IMR-90 (cell line): ENCODE measurements around the gene HSD11B1L. TPM values are rescaled to one million over a fixed set of nuclear protein-coding genes. Genes with fewer than 3 reads are reported as not detected.

ENCODE experiments used
- ATAC-seq: fragments of 200-7000 bp; cut with Tn5 transposase; 2 replicates; pipeline ENCODE4 v1.9.1; 2020; ENCODE audit warnings: low read depth, mild to moderate bottlenecking, moderate library complexity
- BruUV-seq: library from RNA; stranded (reverse); fragments of 400-500 nt; replicated peaks from 2 replicates; lab custom pipeline; 2021; lab: Mats Ljungman, UMichigan
- CTCF ChIA-PET: fragments of 300-600 bp; formaldehyde crosslinking; extraction: SDS; loops from one replicate; lab custom pipeline; 2021; ENCODE audit warnings: antibody characterized with exemption; lab: Yijun Ruan, JAX
- POLR2A ChIA-PET: fragments of 300-600 bp; sonication (Branson Sonifier 250); formaldehyde crosslinking; loops from one replicate; lab custom pipeline; 2022; ENCODE audit warnings: antibody characterized with exemption; ENCODE audit not compliant: unreplicated experiment; lab: Charles Lee
- DNase-seq: peaks from one replicate; pipeline ENCODE4 v3.0.0; 2013
- H2AFZ ChIP-seq: replicated peaks from 2 replicates; pipeline ENCODE3; 2013; ENCODE audit warnings: low read length, mild to moderate bottlenecking; ENCODE audit not compliant: poor library complexity
- H2AK5ac ChIP-seq: 2 replicates; pipeline ENCODE4 v1.6.1; 2013; ENCODE audit warnings: low read depth, low read length, inconsistent platforms
- H2AK9ac ChIP-seq: replicated peaks from 2 replicates; pipeline ENCODE3; 2013; ENCODE audit warnings: mild to moderate bottlenecking, low read depth, low read length, moderate library complexity; ENCODE audit not compliant: poor library complexity
- H2BK120ac ChIP-seq: 2 replicates; pipeline ENCODE4 v1.6.1; 2013; ENCODE audit warnings: low read depth, low read length, inconsistent platforms
- H2BK15ac ChIP-seq: 3 replicates; pipeline ENCODE4 v1.6.1; 2013; ENCODE audit warnings: low read depth, low read length, inconsistent platforms
- H2BK20ac ChIP-seq: 2 replicates; pipeline ENCODE4 v1.6.1; 2013; ENCODE audit warnings: low read depth, mild to moderate bottlenecking, inconsistent platforms, low read length, moderate library complexity
- H2BK5ac ChIP-seq: 2 replicates; pipeline ENCODE4 v1.6.1; 2013; ENCODE audit warnings: mild to moderate bottlenecking, low read depth, low read length, inconsistent platforms; ENCODE audit not compliant: poor library complexity, severe bottlenecking
- H3K14ac ChIP-seq: replicated peaks from 2 replicates; pipeline ENCODE4 v1.6.1; 2013; ENCODE audit warnings: low read depth, low read length, inconsistent platforms
- H3K18ac ChIP-seq: 2 replicates; pipeline ENCODE4 v1.6.1; 2013; ENCODE audit warnings: low read depth, low read length, control low read depth
- H3K23ac ChIP-seq: 2 replicates; pipeline ENCODE4 v1.6.1; 2013; ENCODE audit warnings: low read depth, low read length, inconsistent platforms
- H3K27ac ChIP-seq: 2 replicates; pipeline ENCODE4 v1.5.1; 2013; ENCODE audit warnings: mild to moderate bottlenecking, control low read depth, low read length; ENCODE audit not compliant: insufficient read depth
- H3K27me3 ChIP-seq: 2 replicates; pipeline ENCODE4 v1.6.1; 2013; ENCODE audit warnings: low read length; ENCODE audit not compliant: control insufficient read depth, insufficient read depth
- H3K36me3 ChIP-seq: 2 replicates; pipeline ENCODE4 v1.6.1; 2013; ENCODE audit warnings: low read length, mixed read lengths; ENCODE audit not compliant: control insufficient read depth, insufficient read depth
- H3K4ac ChIP-seq: 2 replicates; pipeline ENCODE4 v1.6.1; 2013; ENCODE audit warnings: low read depth, low read length, inconsistent platforms
- H3K4me1 ChIP-seq: 2 replicates; pipeline ENCODE4 v1.6.1; 2013; ENCODE audit warnings: low read length, mixed read lengths; ENCODE audit not compliant: control insufficient read depth, insufficient read depth
- H3K4me2 ChIP-seq: 2 replicates; pipeline ENCODE4 v1.6.1; 2013; ENCODE audit warnings: low read depth, mild to moderate bottlenecking, control low read depth, low read length, moderate library complexity
- H3K4me3 ChIP-seq: 2 replicates; pipeline ENCODE4 v1.5.1; 2013; ENCODE audit warnings: low read depth, mild to moderate bottlenecking, control low read depth, low read length, moderate library complexity; ENCODE audit not compliant: insufficient read depth
- H3K56ac ChIP-seq: 2 replicates; pipeline ENCODE4 v1.6.1; 2013; ENCODE audit warnings: low read length, inconsistent platforms; ENCODE audit not compliant: insufficient read depth; ENCODE audit errors: extremely low read depth
- H3K79me1 ChIP-seq, 2 experiments: 2 replicates each; pipeline ENCODE4 v1.6.1; 2013; ENCODE audit warnings: low read length in 2 of 2, inconsistent platforms in 1 of 2, low read depth in 1 of 2
- H3K9ac ChIP-seq: 2 replicates; pipeline ENCODE4 v1.6.1; 2013; ENCODE audit warnings: low read depth, low read length, control low read depth
- H3K9me1 ChIP-seq: 2 replicates; pipeline ENCODE4 v1.6.1; 2013; ENCODE audit warnings: low read length, inconsistent platforms; ENCODE audit not compliant: insufficient read depth
- H3K9me3 ChIP-seq: 2 replicates; pipeline ENCODE4 v1.6.1; 2013; ENCODE audit warnings: low read length; ENCODE audit not compliant: control insufficient read depth, insufficient read depth
- H4K20me1 ChIP-seq: 2 replicates; pipeline ENCODE4 v1.6.1; 2013; ENCODE audit warnings: low read length, inconsistent platforms; ENCODE audit not compliant: insufficient read depth
- H4K5ac ChIP-seq: 2 replicates; pipeline ENCODE4 v1.6.1; 2013; ENCODE audit warnings: mild to moderate bottlenecking, low read depth, low read length, control low read depth
- H4K8ac ChIP-seq, 2 experiments: 2 replicates each; pipeline ENCODE4 v1.6.1; 2013; ENCODE audit warnings: low read depth in 2 of 2, low read length in 2 of 2, control low read depth in 1 of 2, inconsistent platforms in 1 of 2
- H4K91ac ChIP-seq: 2 replicates; pipeline ENCODE4 v1.6.1; 2013; ENCODE audit warnings: low read depth, low read length, inconsistent platforms; ENCODE audit not compliant: insufficient read depth
- BHLHE40 ChIP-seq: fragments of 150-350 bp; IDR thresholded peaks from 2 replicates; pipeline ENCODE4 v1.6.1; 2016; ENCODE audit warnings: mild to moderate bottlenecking, low read depth, low read length
- CEBPB ChIP-seq: IDR thresholded peaks from 2 replicates; pipeline ENCODE4 v1.6.1; 2012; ENCODE audit warnings: low read depth, low read length, improper control_type of control experiment
- FOS ChIP-seq: fragments of 150-350 bp; IDR thresholded peaks from 2 replicates; pipeline ENCODE4 v1.6.1; 2016; ENCODE audit warnings: low read depth, low read length
- MAFK ChIP-seq: IDR thresholded peaks from 2 replicates; pipeline ENCODE4 v1.6.1; 2012; ENCODE audit warnings: low read depth, low read length, improper control_type of control experiment
- MAZ ChIP-seq: IDR thresholded peaks from 2 replicates; pipeline ENCODE4 v1.6.1; 2012; ENCODE audit warnings: low read depth, mild to moderate bottlenecking, low read length, improper control_type of control experiment, moderate library complexity, borderline replicate concordance
- MXI1 ChIP-seq: IDR thresholded peaks from 2 replicates; pipeline ENCODE4 v1.6.1; 2012; ENCODE audit warnings: low read depth, mild to moderate bottlenecking, low read length, moderate library complexity, borderline replicate concordance
- NFE2L2 ChIP-seq: fragments of 150-350 bp; IDR thresholded peaks from 2 replicates; pipeline ENCODE4 v1.6.1; 2016; ENCODE audit warnings: low read depth, mild to moderate bottlenecking, low read length
- POLR2A ChIP-seq: IDR thresholded peaks from 2 replicates; pipeline ENCODE4 v1.6.1; 2012; ENCODE audit warnings: mild to moderate bottlenecking, low read depth, low read length
- RAD21 ChIP-seq: IDR thresholded peaks from 2 replicates; pipeline ENCODE4 v1.6.1; 2012; ENCODE audit warnings: low read length, improper control_type of control experiment
- RCOR1 ChIP-seq: IDR thresholded peaks from 2 replicates; pipeline ENCODE4 v1.6.1; 2012; ENCODE audit warnings: mild to moderate bottlenecking, low read length, improper control_type of control experiment; ENCODE audit not compliant: insufficient replicate concordance
- RFX5 ChIP-seq: IDR thresholded peaks from 2 replicates; pipeline ENCODE4 v1.8.0; 2012; ENCODE audit warnings: low read depth, mild to moderate bottlenecking, low read length, moderate library complexity
- SMC3 ChIP-seq: fragments of 150-350 bp; IDR thresholded peaks from 2 replicates; pipeline ENCODE4 v1.6.1; 2016; ENCODE audit warnings: low read depth, mild to moderate bottlenecking, antibody characterized with exemption, low read length, moderate library complexity
- WGBS, 2 experiments: methylation state at CpG; one replicate each; pipeline versions ENCODE4 v1.1.5 to v1.1.7; 2013; ENCODE audit warnings: missing lambda C conversion rate in 2 of 2; ENCODE audit not compliant: insufficient read length in 1 of 2; ENCODE audit errors: extremely low coverage in 2 of 2; 5-methylcytosine and 5-hydroxymethylcytosine counted together
- dilution Hi-C: fragments of 300-500 bp; cut with HindIII; formaldehyde crosslinking; loops from one replicate; pipeline ENCODE4 v1.14.3; 2018; ENCODE audit warnings: low sequenced_read_pairs; ENCODE audit not compliant: unreplicated experiment
- in situ Hi-C: fragments of 300-500 bp; cut with MboI; formaldehyde crosslinking; loops from 3 replicates; pipeline ENCODE4 v1.14.3; 2019; ENCODE audit warnings: low sequenced_read_pairs, inconsistent platforms, mixed read lengths
- intact Hi-C: fragments of 100-400 bp; cut with micrococcal nuclease; formaldehyde crosslinking; loops from 2 replicates; pipeline ENCODE4 v1.10.0; 2022
- polyA plus RNA-seq, 3 experiments: library from polyadenylated mRNA; depleted of rRNA; stranded (reverse); fragments of >200 nt; gene quantifications; 2 replicates each; pipeline ENCODE4 v1.2.3, GENCODE V29; 2012; ENCODE audit warnings: low replicate concordance in 1 of 3
- total RNA-seq: library from RNA; depleted of rRNA; stranded (reverse); fragments of >200 nt; gene quantifications from 2 replicates; pipeline ENCODE4 v1.2.3, GENCODE V29; 2012
- TF ChIP-seq, protein P1 (sequence below): conservative IDR thresholded peaks from 2 replicates; pipeline ENCODE4 v1.5.1; 2012; ENCODE audit warnings: mild to moderate bottlenecking, low read depth, low read length, improper control_type of control experiment
- TF ChIP-seq, protein P2 (sequence below): fragments of 150-350 bp; IDR thresholded peaks from 2 replicates; pipeline ENCODE4 v1.6.1; 2017; ENCODE audit warnings: mild to moderate bottlenecking, antibody characterized with exemption, low read length, low read depth
- TF ChIP-seq, protein P3 (sequence below): fragments of 150-350 bp; IDR thresholded peaks from 2 replicates; pipeline ENCODE4 v1.6.1; 2016; ENCODE audit warnings: low read depth, mild to moderate bottlenecking, low read length, moderate library complexity, borderline replicate concordance

Gene HSD11B1L
- total and polyA plus RNA-seq, 2 of the 4 experiments (the other 2 are of a cell fraction), result 2.2 to 7.2 TPM

DNA sequence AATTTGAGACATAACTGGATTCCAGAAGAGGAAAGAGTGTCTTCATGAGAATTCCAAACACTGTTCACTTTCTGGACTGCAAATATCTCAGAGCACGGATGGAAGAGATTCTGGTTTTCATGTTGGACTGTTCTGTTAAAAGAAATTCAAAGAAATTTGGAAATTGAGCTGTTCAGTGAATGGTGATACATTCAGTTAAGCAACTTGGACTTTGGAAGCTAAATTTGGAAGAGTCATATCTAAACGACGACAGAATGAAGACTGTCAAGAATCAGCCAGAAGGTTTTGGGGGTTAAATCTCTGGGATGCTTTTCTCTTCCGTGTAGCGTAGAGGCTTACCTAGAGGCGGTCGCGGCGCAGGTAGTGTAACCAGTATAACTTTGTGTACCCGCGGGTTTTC, 32.4 kb upstream of the HSD11B1L start:
- Histone ChIP-seq H2BK5ac (no peak overlapping the region), H3K36me3 (peaks cover 63% of the 10 kb centered on the region)
- POLR2A ChIA-PET, result no interaction called here

More for the DNA sequence above, 32.4 kb upstream of the HSD11B1L start:
- Histone ChIP-seq H2AK9ac (no peak overlapping the region), H3K4me3 (no peak overlapping the region), H3K4me1 (no peaks in the 10 kb centered on the region), H3K18ac (no peak overlapping the region), H4K20me1 (peaks cover 32% of the 10 kb centered on the region), H3K27me3 (no peaks in the 10 kb centered on the region), H2BK20ac (no peak overlapping the region), H3K56ac (no peak overlapping the region), H4K8ac (no peak overlapping the region), H2AFZ (no peak overlapping the region), H3K4me2 (no peak overlapping the region), H3K9ac (no peak overlapping the region), H2AK5ac (no peak overlapping the region), H3K23ac (no peak overlapping the region), H3K79me1 (peaks cover 40 to 69% of the 10 kb centered on the region in 2 experiments), H4K5ac (no peak overlapping the region), H3K27ac (no peak overlapping the region), H3K9me3 (no peaks in the 10 kb centered on the region), H2BK120ac (no peak overlapping the region), H3K4ac (no peak overlapping the region), H2BK15ac (no peak overlapping the region), H3K9me1 (peaks cover 13% of the 10 kb centered on the region; the same call in 1 of the 2 replicates), H3K14ac (no peak overlapping the region), H4K91ac (no peak overlapping the region)
- ATAC-seq, result no peak
- TF ChIP-seq CEBPB (no peak), RAD21 (no peak), RCOR1 (no peak), MAFK (no peak), MXI1 (no peak), RFX5 (no peak), FOS (no peak), MAZ (no peak), BHLHE40 (no peak), POLR2A (no peak), SMC3 (no peak), NFE2L2 (no peak)
- TF ChIP-seq, protein P1, sequence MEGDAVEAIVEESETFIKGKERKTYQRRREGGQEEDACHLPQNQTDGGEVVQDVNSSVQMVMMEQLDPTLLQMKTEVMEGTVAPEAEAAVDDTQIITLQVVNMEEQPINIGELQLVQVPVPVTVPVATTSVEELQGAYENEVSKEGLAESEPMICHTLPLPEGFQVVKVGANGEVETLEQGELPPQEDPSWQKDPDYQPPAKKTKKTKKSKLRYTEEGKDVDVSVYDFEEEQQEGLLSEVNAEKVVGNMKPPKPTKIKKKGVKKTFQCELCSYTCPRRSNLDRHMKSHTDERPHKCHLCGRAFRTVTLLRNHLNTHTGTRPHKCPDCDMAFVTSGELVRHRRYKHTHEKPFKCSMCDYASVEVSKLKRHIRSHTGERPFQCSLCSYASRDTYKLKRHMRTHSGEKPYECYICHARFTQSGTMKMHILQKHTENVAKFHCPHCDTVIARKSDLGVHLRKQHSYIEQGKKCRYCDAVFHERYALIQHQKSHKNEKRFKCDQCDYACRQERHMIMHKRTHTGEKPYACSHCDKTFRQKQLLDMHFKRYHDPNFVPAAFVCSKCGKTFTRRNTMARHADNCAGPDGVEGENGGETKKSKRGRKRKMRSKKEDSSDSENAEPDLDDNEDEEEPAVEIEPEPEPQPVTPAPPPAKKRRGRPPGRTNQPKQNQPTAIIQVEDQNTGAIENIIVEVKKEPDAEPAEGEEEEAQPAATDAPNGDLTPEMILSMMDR, result no peak
- TF ChIP-seq, protein P2, sequence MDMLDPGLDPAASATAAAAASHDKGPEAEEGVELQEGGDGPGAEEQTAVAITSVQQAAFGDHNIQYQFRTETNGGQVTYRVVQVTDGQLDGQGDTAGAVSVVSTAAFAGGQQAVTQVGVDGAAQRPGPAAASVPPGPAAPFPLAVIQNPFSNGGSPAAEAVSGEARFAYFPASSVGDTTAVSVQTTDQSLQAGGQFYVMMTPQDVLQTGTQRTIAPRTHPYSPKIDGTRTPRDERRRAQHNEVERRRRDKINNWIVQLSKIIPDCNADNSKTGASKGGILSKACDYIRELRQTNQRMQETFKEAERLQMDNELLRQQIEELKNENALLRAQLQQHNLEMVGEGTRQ, result no peak
- TF ChIP-seq, protein P3, sequence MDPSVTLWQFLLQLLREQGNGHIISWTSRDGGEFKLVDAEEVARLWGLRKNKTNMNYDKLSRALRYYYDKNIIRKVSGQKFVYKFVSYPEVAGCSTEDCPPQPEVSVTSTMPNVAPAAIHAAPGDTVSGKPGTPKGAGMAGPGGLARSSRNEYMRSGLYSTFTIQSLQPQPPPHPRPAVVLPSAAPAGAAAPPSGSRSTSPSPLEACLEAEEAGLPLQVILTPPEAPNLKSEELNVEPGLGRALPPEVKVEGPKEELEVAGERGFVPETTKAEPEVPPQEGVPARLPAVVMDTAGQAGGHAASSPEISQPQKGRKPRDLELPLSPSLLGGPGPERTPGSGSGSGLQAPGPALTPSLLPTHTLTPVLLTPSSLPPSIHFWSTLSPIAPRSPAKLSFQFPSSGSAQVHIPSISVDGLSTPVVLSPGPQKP, result no peak
- DNase-seq, result no peak
- in situ Hi-C loops, result no loop called here
- intact Hi-C loops, result no loop called here
- no TSS peak for BruUV-seq
- WGBS, 2 experiments, result 92% methylated on average over 2 of the region's 11 CpGs; no CpG with 5 or more reads in 1 of the 2 experiments
- dilution Hi-C loops, result no loop called here
- CTCF ChIA-PET, result no interaction called here
